ENCODE results near the gene MTHFD1L.

MTHFD1L gene

GRCh38 chr6:150993253-150993652 is 127.8 kb downstream of the MTHFD1L start:
- no peak for DNase-seq

- no peak for DNase-seq
Measured at GRCh38 chr6:150994026-150994425, 128.5 kb downstream of the MTHFD1L start.

DNA sequence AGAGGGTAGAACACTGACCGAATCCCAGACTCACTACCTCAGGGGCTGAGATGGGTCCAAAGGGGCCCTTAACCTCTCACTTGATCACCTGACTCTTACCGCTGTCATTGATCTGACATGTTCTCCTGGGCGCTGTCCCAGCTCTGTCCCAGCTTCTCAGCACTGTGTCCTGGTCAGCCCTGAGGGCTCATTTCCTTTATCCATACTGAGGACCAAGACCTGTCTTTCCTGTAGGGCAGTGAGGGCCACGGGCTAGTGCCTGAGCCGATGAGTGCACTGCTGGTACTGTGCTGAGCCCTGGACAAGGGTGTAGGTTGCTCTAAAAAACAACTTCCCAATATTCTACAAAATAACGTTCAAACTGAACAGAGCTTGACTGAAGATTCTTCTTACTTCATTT is 131.5 kb downstream of the MTHFD1L start:
- DNase-seq: no peak

- DNase-seq: no peak
Measured at GRCh38 chr6:150999107-150999506, 133.6 kb downstream of the MTHFD1L start.

- DNase-seq: no peak
Measured at GRCh38 chr6:150999576-150999975, 134.1 kb downstream of the MTHFD1L start.

- no peak for DNase-seq
Measured at GRCh38 chr6:151001387-151002056, 136.0 kb downstream of the MTHFD1L start.

GRCh38 chr6:151002057-151002450 is 136.6 kb downstream of the MTHFD1L start:
- no peak for DNase-seq

DNA sequence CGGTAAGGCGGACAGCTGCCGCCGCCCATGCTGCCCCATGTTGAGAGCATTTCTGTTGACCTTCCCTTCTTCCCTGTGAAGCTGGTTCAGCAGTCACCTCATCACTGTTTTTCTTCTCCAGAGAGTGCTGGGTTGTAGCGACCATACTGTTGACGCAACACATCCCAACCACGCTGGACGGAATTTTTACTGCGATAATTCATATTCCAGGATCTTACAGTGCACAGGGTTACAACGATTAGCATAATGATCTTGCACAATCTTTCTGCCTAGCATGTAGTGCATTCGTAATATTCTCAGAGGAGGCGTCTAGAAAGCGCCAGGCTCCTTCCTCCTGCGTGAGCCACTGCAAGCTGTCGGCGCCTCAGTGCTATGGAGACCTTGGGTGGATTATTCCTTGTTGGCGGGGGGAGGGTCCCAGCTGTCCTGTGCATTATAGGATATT is 137.0 kb downstream of the MTHFD1L start:
- no peak for DNase-seq

DNA sequence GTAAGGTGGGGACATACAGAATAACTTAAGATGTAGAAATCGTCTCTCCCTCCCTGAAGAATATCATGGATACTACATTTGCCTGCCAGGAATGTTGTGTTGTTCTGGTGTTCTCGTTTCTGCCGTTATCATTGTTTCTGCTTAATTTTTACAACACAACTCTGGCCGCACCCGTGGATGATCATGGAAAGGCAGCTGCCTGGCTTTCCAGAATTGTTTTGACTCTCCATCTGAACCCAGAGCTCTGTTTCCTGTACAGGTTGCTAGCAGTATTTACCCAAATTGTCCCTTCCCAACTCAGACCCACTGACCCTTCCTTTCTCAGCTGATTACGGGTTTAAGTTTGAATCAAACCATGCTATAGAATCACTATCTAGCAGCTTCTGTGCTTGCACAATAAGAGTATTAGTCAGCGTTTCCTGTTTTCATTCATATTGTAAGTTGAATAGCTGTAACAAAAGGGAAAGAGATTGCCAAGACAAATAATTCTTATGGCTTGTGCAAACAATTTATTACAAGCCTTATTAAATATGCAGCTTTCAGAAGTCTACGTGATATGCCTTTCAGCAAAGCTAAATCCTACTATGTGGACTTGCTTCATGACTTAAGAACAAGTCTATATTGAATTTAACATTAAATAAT is 139.0 kb downstream of the MTHFD1L start:
- DNase-seq: peak; percentile 43

GRCh38 chr6:151005164-151005563 is 139.7 kb downstream of the MTHFD1L start:
- no peak for DNase-seq

GRCh38 chr6:151005896-151006632 is 140.6 kb downstream of the MTHFD1L start:
- DNase-seq: no peak

GRCh38 chr6:151007076-151007475 is 141.6 kb downstream of the MTHFD1L start:
- no peak for DNase-seq

DNA sequence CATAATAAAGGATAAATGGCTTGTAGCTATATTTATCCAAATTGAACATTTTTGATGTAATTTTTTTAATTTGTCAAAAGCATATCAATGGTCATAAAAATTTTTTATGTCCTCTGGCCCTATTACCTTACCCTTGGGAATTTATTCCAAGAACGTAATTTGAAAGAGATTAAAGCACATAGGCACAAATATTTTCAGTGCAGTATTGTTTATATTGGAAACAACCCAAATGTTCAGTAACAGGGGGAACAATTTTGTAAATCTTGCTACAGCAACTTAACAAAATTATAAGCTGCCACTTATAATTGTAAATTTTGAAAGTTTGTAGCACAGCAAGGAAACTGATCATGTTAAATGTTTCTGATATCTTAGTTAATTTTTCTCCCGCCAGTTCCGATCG is 142.4 kb downstream of the MTHFD1L start:
- DNase-seq: no peak

GRCh38 chr6:151008425-151008824 is 142.9 kb downstream of the MTHFD1L start:
- no peak for DNase-seq

DNA sequence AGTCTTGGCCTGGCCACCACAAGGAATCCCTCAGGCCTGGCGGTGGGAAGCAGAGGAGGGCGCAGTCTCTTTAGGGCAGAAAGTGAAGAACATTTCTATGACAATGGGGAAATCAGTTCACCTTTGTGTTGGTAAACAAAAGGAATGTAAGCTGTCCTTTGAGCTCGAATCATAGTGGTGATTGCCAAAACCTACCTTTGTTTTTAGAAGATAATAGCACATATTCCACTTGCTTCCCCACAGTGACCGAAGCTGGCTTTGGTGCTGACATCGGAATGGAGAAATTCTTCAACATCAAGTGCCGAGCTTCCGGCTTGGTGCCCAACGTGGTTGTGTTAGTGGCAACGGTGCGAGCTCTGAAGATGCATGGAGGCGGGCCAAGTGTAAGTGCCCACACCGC is 144.1 kb downstream of the MTHFD1L start:
- DNase-seq: no peak

DNA sequence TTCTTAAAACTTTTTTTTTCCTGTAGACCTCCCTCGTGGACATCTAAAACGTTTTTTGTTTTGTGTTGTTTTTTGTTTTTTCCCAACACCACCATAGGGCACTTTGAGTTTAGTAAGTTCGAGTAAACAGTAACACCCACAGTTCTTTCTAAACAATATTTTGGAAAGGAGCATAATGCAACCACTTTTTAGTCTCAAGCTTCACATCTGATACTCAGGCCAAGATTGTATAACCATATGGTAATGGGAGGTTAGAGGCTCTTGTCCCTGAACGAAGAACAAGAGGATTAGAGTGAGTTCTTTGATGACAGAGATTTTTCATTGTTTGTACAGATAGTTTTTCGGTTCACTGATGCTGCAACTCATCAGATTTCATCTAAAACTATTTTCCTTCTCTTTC is 144.6 kb downstream of the MTHFD1L start:
- no peak for DNase-seq

DNA sequence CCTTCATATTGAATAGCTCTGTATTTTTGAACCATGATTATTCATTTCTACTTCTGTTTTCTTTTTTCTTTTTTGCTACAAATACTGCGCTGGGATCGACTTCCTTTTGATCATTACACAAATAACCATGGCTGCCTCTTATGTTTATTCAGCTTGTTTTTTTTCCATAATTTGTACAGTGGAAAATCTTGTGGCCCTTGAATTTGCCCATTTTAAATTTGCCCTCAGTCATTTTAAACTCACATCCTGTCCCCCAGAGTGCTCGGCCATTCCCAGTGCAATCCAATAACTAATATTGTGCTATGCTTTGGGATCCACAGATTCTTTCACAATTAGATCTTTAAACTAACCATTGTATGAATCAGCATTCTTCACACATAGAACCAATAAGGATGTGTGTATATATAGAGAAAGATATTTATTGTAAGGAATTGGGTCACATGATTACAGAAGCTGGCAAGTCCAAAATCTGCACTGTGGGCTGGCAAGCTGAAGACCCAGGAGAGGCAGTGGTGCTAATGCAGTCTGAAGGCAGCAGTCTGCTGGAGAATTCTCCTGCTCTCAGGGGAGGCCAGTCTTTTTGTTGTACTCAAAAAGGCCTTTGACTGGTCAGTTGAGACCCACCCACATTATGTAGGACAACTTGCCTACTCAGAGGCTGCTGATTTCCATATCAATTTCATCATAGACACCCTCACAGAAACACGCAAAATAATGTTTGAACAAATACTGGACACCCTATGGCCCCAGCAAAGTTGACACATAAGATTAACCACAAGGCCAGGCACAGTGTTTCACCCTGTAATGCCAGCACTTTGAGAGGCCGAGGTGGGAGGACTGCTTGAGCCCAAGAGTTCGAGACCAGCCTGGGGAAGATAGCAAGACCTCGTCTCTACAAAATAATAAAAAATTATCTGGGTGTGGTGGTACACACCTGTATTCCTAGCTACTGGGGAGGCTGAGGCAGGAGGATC is 147.1 kb downstream of the MTHFD1L start:
- no peak for DNase-seq

DNA sequence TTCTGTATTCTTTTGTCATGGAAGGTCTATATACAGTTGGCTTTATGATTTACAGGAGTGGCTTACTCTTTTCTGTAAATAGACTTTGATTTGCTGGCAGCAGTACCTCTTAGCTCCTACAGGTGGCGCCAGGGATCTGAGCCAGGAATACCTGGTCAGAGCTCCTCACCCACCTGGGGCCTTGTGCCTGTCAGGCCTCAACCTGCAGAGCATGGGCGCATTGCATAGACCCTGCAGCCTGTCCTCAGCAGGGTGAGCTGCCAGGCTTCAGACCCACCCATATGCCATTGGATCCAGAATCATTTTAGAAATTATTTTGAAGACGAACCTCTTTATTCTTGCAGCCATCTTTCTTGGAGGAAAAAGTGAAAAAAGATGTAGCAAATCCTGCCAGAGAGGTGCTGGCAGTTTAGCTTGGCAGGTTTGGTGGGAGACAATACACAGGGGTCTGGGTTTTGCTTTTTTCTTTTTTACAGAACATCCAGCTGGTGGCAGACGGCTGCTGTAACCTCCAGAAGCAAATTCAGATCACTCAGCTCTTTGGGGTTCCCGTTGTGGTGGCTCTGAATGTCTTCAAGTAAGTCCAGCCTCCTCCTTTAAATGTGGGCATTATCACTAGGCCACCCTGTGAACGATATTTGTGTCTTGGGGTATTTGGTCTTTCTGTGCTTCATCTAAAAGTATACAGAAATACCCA is 149.1 kb downstream of the MTHFD1L start:
- DNase-seq: peak; percentile 26

GRCh38 chr6:151015101-151015700 is 149.7 kb downstream of the MTHFD1L start:
- DNase-seq: no peak

GRCh38 chr6:151016107-151016506 is 150.6 kb downstream of the MTHFD1L start:
- DNase-seq: no peak

- no peak for DNase-seq
Measured at GRCh38 chr6:151018046-151018445, 152.5 kb downstream of the MTHFD1L start.
